GM21786 (cell line): Measurements from ENCODE around the gene SFSWAP.
A peak's percentile ranks its signal among the peaks of the same experiment; 100 is the strongest.
"Not testable (repeated sequence)": the region's sequence is repeated elsewhere in the genome, so short reads cannot be mapped to it uniquely, and the experiment has no call there.

Source experiments
- ATAC-seq: cut with Tn5 transposase; IDR thresholded peaks from one replicate; pipeline ENCODE4 v1.9.1; 2021; ENCODE audit not compliant: unreplicated experiment

The SFSWAP gene

GRCh38 chr12:131756441-131756840, 45.6 kb downstream of the SFSWAP start:
- no peak for ATAC-seq

GRCh38 chr12:131757111-131757510, 46.2 kb downstream of the SFSWAP start:
- no peak for ATAC-seq

DNA sequence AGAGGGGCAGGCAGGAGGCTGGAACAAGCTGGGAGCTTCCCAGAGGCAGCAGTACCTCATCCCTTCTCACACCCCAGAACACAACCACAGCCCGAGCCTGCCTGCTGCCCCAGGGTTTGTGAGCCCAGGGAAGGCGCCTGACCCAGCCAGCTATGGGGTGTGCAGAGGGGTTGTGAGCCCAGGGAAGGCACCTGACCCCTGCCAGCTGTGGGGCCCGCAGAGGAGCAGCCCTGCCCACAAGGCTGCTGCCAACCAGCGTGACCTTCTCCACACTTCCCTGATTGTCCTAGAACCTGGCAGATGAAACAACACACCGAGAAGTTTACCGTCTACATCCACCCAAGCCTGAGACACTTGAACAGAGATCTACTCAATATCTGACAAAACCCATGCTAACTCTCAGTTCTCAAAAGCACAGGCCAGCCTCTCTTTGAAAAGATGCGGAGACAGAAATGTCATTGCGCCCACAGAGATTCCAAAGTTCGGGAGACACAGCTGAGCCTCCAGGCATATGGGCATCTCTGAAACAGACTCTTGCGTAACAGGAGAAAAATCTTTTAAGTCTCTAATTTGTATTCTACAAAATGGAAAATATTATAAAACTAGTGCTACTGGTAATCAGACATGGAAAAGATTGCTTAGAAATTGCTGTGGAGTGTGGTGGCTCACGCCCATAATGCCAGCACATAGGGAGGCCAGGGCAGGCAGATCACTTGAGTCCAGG, 47.3 kb downstream of the SFSWAP start:
- ATAC-seq: no peak

DNA sequence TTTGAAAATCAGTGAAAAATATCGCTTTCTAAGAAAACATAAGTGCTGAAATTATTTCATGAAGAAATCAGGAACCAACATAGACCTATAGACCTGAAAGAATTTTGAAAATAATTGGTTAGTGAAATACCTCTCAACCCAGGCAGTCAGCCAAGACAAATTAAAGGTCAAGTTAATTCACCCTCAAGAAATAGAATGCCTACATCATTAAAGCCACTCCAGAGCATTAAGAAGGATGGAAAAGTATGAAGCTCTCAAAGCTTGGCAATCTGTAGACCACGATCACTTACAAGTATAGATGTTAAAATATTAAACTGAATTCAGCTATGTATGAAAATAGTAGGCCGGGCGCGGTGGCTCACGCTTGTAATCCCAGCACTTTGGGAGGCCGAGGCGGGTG, 48.3 kb downstream of the SFSWAP start:
- no peak for ATAC-seq

DNA sequence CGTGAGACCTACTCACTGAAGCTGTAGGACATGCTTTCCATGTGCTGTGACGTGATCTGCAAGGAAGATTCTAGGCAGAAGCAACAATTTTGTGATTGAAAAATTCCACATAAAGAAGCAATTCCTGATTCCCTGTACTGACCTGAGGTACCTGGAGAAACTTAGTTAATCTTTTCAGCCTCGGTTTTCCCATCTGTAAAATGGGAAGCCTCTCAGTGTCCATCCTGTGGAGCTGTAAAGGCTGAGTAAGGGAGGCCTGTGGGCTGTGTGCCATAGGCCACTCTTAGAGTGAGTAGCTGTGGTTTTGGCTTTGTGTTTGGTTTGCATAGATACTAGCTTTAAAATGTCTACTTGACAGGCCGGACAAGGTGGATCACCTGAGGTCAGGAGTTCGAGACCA, 50.7 kb downstream of the SFSWAP start:
- no peak for ATAC-seq

DNA sequence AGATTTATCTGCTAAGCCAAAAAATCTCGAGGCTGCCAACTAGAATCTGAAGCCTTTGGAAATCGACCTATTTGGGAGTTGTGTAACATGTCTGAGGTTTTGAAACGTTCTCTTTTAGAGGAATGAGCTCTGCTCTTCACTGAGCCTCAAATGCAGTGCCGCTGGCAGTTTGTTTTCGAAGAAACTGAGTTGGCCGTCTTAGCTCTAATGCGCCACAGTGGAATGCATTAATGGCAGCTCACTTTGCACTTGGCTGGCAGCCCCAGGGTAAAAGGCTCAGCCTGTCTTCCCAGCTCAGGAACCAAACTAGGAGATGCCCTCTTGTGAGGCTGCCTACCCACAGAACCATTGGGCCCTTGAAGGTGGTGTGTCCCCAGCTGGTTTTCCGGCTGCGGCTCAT, 53.8 kb downstream of the SFSWAP start:
- no peak for ATAC-seq

DNA sequence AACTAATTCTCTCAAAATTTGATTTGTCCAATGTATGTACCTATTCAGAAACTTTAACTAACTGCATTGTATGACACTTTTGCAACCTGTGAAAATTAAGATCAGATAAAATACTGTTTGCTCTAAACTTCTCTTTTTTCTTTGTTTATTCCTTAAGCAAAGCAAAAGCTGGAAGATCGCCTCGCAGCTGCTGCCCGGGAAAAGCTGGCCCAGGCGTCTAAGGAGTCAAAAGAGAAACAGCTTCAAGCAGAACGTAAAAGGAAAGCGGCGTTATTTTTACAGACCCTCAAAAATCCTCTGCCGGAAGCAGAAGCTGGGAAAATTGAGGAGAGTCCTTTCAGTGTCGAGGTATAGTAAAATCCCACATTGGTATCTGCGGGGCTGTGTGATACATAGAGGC, 55.1 kb downstream of the SFSWAP start:
- no peak for ATAC-seq

DNA sequence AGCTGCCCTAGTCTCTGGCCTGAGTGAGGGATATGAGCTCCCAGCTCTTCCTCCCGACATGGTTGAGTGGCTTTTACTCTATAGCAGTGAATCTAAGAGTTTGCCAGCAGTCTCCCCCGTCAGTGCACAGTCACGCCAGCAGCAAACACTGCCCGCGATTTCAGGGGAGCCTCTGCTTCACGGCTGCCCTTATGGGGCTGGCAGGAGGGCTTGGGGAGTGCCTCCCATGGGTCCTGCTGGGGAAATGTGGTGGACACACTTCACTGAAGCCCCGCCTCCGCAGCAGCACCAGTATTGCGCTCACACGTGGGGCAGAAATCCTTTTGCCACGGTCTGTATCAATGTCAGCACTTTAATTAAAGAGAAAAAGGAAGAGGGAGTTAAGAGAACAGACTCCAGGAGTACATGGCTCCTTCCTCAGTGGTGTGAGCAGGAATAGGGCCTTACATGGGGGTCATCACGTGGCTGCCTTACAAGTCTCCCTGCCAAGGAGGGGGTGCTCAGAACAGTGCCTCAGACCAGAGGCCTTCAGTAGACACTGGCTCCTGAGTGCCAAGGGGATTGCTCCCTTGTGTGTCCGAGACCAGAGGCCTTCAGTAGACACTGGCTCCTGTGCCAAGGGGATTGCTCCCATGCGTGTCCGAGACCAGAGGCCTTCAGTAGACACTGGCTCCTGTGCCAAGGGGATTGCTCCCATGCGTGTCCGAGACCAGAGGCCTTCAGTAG, 55.7 kb downstream of the SFSWAP start:
- no peak for ATAC-seq

- no peak for ATAC-seq
These were observed 59.2 kb downstream of the SFSWAP start for GRCh38 chr12:131770120-131770519.

DNA sequence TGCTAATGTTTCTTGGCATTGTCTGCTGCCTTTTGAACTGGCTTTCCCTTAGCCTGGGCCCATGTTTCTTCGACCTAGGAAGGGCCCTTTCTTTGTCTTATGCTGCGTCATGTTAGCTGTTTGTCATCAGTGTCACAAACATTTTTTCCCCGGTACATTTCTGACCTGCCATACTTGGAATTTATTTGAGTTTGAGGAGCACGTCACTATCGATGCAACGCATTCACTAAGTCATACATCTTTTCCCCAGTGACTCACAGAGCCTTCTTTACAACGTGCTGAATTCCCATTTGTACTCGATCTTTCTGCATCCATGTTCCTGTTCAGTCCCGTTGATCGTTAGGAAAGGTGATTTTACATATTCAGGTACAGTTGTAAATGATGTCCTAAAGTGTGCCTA, 61.1 kb downstream of the SFSWAP start:
- no peak for ATAC-seq

- peak; percentile 78 for ATAC-seq
These were observed 62.8 kb downstream of the SFSWAP start for GRCh38 chr12:131773582-131774221.

GRCh38 chr12:131774576-131775391, 63.9 kb downstream of the SFSWAP start:
- ATAC-seq: no peak

DNA sequence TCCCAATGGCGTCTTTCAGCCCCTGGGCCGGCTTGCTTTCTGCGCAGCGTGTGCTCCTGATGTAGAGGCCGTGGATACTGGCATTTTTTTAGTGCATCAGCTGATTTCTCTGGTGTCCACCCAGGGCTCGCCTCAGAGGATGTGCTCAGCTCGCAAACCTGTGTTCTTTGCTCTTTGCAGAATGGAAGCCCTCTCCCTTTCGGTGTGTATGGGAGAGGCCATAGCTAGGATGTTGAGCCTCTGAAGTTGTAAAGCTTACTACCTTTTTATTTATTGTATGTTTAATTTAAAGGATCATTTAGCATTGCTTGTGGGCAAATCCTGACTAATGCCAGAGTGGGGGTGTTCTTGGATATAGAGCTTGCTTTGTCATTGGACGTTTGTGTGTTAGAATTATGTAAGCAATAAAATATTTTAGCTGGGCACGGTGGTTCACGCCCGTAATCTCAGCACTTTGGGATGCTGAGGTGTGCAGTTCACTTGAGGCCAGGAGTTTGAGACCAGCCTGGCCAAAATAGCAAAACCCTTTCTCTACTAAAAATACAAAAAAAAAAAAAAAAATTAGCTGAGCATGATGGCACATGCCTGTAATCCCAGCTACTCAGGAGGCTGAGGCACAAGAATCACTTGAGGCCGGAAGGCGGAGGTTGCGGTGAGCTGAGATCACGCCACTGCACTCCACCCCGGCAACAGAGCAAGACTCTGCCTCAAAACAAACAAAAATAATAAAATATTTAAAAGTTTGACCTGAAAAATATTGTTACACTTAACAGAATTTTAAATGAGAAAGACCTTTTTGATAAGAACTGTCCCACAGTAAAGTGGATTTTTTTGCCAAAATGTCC, 64.7 kb downstream of the SFSWAP start:
- ATAC-seq: no peak

DNA sequence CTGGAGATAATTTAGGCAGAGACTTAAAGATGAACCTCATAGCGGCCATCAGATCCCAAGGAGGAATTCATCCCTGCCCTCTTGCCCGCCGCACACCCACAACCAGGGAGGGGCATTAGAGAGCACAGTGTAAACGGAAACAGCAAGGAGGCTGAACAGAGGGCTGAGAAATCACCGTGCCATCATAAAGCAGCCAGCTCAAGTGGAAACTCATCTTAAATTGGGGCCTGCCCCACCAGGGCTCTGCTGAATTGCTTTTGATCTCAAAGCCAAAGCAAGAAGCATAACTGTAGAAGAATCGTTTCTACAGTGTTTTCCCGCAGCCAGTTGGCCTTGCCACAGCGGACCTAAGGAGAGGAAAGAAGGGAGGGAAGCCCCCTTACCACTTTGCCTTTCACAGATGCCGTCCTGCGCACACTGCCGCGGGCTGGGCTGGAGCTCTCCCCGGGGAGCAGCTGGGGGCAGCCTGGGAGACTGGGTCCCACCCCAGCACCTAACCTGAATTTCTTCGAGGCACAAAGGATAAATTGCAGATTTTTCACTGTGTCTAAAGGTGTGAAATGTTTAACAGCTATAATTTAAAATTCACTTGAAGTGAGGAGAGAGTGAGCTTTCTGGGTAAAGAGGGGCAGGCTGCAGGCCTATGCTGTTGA, 65.5 kb downstream of the SFSWAP start:
- ATAC-seq: peak; percentile 48

GRCh38 chr12:131777269-131777668, 66.4 kb downstream of the SFSWAP start:
- not testable (repeated sequence) for ATAC-seq

DNA sequence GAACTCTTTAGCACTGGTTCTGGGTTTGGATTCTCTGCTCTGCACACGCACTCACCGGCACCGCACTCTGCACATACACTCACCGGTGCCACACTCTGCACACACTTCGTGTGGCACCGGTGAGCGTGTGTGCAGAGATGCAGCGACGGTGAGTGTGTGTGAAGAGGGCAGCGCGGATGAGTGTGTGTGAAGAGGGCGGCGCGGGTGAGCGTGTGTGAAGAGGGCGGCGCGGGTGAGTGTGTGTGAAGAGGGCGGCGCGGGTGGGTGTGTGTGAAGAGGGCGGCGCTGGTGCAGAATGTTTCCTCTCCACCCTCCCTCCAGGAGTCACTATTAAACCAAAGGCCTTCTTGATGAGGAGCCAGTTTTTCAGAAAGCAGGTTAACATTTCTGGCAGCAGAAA, 68.1 kb downstream of the SFSWAP start:
- no peak for ATAC-seq

- ATAC-seq: no peak
These were observed 71.2 kb downstream of the SFSWAP start for GRCh38 chr12:131782061-131782460.

DNA sequence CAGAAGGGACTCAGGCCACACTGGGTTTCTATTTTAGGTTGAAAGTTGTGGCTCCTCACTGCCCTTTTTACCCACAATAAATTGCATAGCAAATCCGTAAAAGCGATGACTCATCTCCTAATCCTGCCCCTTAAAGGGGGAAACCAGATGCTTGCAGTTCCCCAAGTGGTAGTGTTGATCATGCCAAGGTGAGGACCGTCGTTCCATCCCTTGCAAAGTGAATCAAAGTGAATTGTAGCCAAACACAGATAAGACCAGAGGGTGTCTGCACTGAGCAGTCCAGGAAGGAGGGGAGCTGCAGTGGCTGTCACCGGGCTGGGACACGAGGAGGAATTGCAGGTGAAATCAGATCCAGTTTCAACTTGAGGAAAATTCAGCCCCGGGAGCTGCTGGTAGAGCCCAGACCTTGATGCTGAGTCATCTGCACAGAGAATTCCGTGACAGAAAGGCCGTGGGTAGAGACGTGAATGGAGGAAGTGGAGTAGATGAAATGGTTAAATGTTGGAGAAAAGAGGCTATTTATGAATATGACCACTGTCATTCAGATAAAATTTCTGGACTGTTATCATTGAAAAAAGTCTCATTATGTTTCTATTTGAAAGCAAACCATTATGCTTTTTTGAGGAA, 73.1 kb downstream of the SFSWAP start:
- ATAC-seq: peak; percentile 83
